H1 (cell line): Measurements from ENCODE around the gene NUS1. TPM values are rescaled to one million over a fixed set of nuclear protein-coding genes. Genes with fewer than 3 reads are reported as not detected.

ENCODE experiments used
- CTCF ChIA-PET: fragments of 300-600 bp; sonication (Branson Sonifier 250); formaldehyde crosslinking; loops from one replicate; lab custom pipeline; 2021; ENCODE audit not compliant: partially characterized antibody; lab: Charles Lee
- POLR2A ChIA-PET: fragments of 300-600 bp; sonication (Branson Sonifier 250); formaldehyde crosslinking; loops from one replicate; lab custom pipeline; 2021; ENCODE audit warnings: inconsistent platforms; ENCODE audit not compliant: partially characterized antibody; lab: Charles Lee
- DNase-seq, 2 experiments: peaks; one replicate each; pipeline versions ENCODE4 v3.0.0 to v3.0.0-alpha.2; 2010 to 2022; ENCODE audit warnings: low spot score in 2 of 2, low read depth in 1 of 2, mixed read lengths in 1 of 2
- FAIRE-seq: peaks from 2 replicates; lab custom pipeline; 2011; peaks lifted over from hg19 to GRCh38; lab: Jason Lieb, UNC
- H2AFZ ChIP-seq: 2 replicates; pipeline ENCODE4 v1.8.1; 2012; ENCODE audit warnings: low read length, inconsistent platforms
- H2AK5ac ChIP-seq: 2 replicates; pipeline ENCODE4 v1.6.1; 2013; ENCODE audit warnings: low read depth, low read length
- H2BK120ac ChIP-seq: replicated peaks from 2 replicates; pipeline ENCODE3; 2013; ENCODE audit warnings: low read depth, low read length, inconsistent platforms
- H2BK12ac ChIP-seq: 2 replicates; pipeline ENCODE4 v1.6.1; 2013; ENCODE audit warnings: low read depth, low read length
- H2BK15ac ChIP-seq: 2 replicates; pipeline ENCODE4 v1.6.1; 2013; ENCODE audit warnings: low read length
- H2BK20ac ChIP-seq: 2 replicates; pipeline ENCODE4 v1.6.1; 2013; ENCODE audit warnings: low read length
- H2BK5ac ChIP-seq: 2 replicates; pipeline ENCODE4 v1.6.1; 2013; ENCODE audit warnings: low read depth, low read length
- H3K14ac ChIP-seq: 2 replicates; pipeline ENCODE4 v1.6.1; 2013; ENCODE audit warnings: inconsistent platforms; ENCODE audit not compliant: insufficient read length
- H3K18ac ChIP-seq: 2 replicates; pipeline ENCODE4 v1.6.1; 2013; ENCODE audit warnings: low read length; ENCODE audit errors: extremely low read depth
- H3K23ac ChIP-seq: 2 replicates; pipeline ENCODE4 v1.6.1; 2013; ENCODE audit warnings: inconsistent platforms; ENCODE audit not compliant: insufficient read length
- H3K23me2 ChIP-seq: 2 replicates; pipeline ENCODE4 v1.6.1; 2013; ENCODE audit warnings: low read depth, low read length
- H3K27ac ChIP-seq: 2 replicates; pipeline ENCODE4 v1.6.1; 2011; ENCODE audit warnings: low read depth, low read length, inconsistent platforms
- H3K27me3 ChIP-seq, 4 experiments: replicated peaks in 1 of 4; 1 replicate in 1 of 4; 2 replicates in 3 of 4; pipeline versions ENCODE4 v1.6.1 to v1.8.1; 2011 to 2013; ENCODE audit warnings: low read length in 3 of 4, mild to moderate bottlenecking in 3 of 4, inconsistent platforms in 2 of 4, mixed read lengths in 2 of 4, moderate library complexity in 1 of 4; ENCODE audit not compliant: control insufficient read depth in 3 of 4, insufficient read depth in 3 of 4; ENCODE audit errors: extremely low read depth in 1 of 4
- H3K36me3 ChIP-seq, 4 experiments: 2 replicates each; pipeline versions ENCODE4 v1.6.1 to v1.8.1; 2011 to 2013; ENCODE audit warnings: mild to moderate bottlenecking in 4 of 4, low read length in 3 of 4, moderate library complexity in 2 of 4, control low read depth in 1 of 4, inconsistent platforms in 1 of 4; ENCODE audit not compliant: insufficient read depth in 4 of 4, control insufficient read depth in 2 of 4
- H3K4ac ChIP-seq: replicated peaks from 2 replicates; pipeline ENCODE3; 2013; ENCODE audit warnings: low read length, low read depth, mixed read lengths, inconsistent platforms; ENCODE audit not compliant: insufficient read length
- H3K4me1 ChIP-seq, 4 experiments: replicated peaks in 1 of 4; 1 replicate in 1 of 4; 2 replicates in 3 of 4; pipeline versions ENCODE4 v1.6.1 to v1.8.1; 2011 to 2013; ENCODE audit warnings: low read length in 3 of 4, inconsistent platforms in 2 of 4, mixed read lengths in 1 of 4; ENCODE audit not compliant: insufficient read depth in 4 of 4, control insufficient read depth in 3 of 4
- H3K4me2 ChIP-seq, 2 experiments: 2 replicates each; pipeline versions ENCODE4 v1.6.1 to v1.8.1; 2011 to 2013; ENCODE audit warnings: low read depth in 2 of 2, low read length in 2 of 2, control low read depth in 1 of 2, inconsistent platforms in 1 of 2, mild to moderate bottlenecking in 1 of 2; ENCODE audit not compliant: insufficient read depth in 1 of 2
- H3K4me3 ChIP-seq, 4 experiments: fragments of 200-600, 300-600 bp in 1 of 4; sonication (generic), shearing (Covaris generic), sonication (Bioruptor Twin) in 1 of 4; 2 replicates each; pipeline versions ENCODE4 v1.5.1 to v1.8.1; 2011 to 2016; ENCODE audit warnings: low read length in 4 of 4, low read depth in 3 of 4, control low read depth in 2 of 4, inconsistent platforms in 2 of 4, mild to moderate bottlenecking in 2 of 4, mixed read lengths in 1 of 4, moderate library complexity in 1 of 4; ENCODE audit not compliant: insufficient read depth in 2 of 4; ENCODE audit errors: extremely low read depth in 1 of 4
- H3K56ac ChIP-seq: replicated peaks from 2 replicates; pipeline ENCODE3; 2013; ENCODE audit warnings: low read depth, mild to moderate bottlenecking, mixed read lengths, low read length, inconsistent platforms; ENCODE audit not compliant: insufficient read length
- H3K79me1 ChIP-seq: 2 replicates; pipeline ENCODE4 v1.6.1; 2013; ENCODE audit warnings: low read depth, low read length, control low read depth
- H3K79me2 ChIP-seq, 2 experiments: 2 replicates each; pipeline versions ENCODE4 v1.6.1 to v1.8.1; 2012 to 2013; ENCODE audit warnings: low read length in 2 of 2, mild to moderate bottlenecking in 2 of 2, inconsistent platforms in 1 of 2; ENCODE audit not compliant: insufficient read depth in 2 of 2, control insufficient read depth in 1 of 2
- H3K9ac ChIP-seq, 4 experiments: replicated peaks in 1 of 4; 1 replicate in 1 of 4; 2 replicates in 3 of 4; pipeline versions ENCODE4 v1.6.1 to v1.8.1; 2011 to 2013; ENCODE audit warnings: low read depth in 3 of 4, low read length in 3 of 4, control low read depth in 2 of 4, mild to moderate bottlenecking in 2 of 4, moderate library complexity in 2 of 4, inconsistent platforms in 1 of 4; ENCODE audit errors: extremely low read depth in 1 of 4
- H3K9me3 ChIP-seq, 2 experiments: 2 replicates each; pipeline versions ENCODE4 v1.6.1 to v1.8.1; 2012 to 2013; ENCODE audit warnings: mild to moderate bottlenecking in 2 of 2, moderate library complexity in 2 of 2, control low read depth in 1 of 2, inconsistent platforms in 1 of 2, low read depth in 1 of 2, low read length in 1 of 2, mixed read lengths in 1 of 2; ENCODE audit not compliant: insufficient read depth in 2 of 2
- H4K20me1 ChIP-seq, 2 experiments: replicated peaks in 1 of 2; 2 replicates each; pipeline versions ENCODE3 to v1.8.1; 2011 to 2013; ENCODE audit warnings: inconsistent platforms in 2 of 2, low read length in 2 of 2, mild to moderate bottlenecking in 1 of 2; ENCODE audit not compliant: insufficient read depth in 2 of 2, control insufficient read depth in 1 of 2
- H4K5ac ChIP-seq: 2 replicates; pipeline ENCODE4 v1.6.1; 2013; ENCODE audit warnings: low read length, low read depth, mixed read lengths, inconsistent platforms; ENCODE audit not compliant: insufficient read length
- H4K8ac ChIP-seq: 2 replicates; pipeline ENCODE4 v1.8.0; 2013; ENCODE audit warnings: mild to moderate bottlenecking, moderate library complexity, low read length, inconsistent platforms; ENCODE audit not compliant: insufficient read depth; ENCODE audit errors: extremely low read depth
- H4K91ac ChIP-seq: replicated peaks from 2 replicates; pipeline ENCODE3; 2013; ENCODE audit warnings: low read length, mixed read lengths, inconsistent platforms; ENCODE audit not compliant: insufficient read length
- CEBPB ChIP-seq: IDR thresholded peaks from 2 replicates; pipeline ENCODE4 v1.6.1; 2012; ENCODE audit warnings: low read depth, low read length
- GABPA ChIP-seq: IDR thresholded peaks from 2 replicates; pipeline ENCODE4 v1.6.1; 2011; ENCODE audit warnings: mild to moderate bottlenecking, low read length, moderate library complexity, borderline replicate concordance; ENCODE audit not compliant: insufficient read depth
- KDM1A ChIP-seq: fragments of 200-600, 300-600 bp; sonication (generic); IDR thresholded peaks from 2 replicates; pipeline ENCODE4 v1.7.1; 2016; ENCODE audit warnings: mild to moderate bottlenecking, low read length, borderline replicate concordance
- KDM5A ChIP-seq: fragments of 200-600 bp; IDR thresholded peaks from 2 replicates; pipeline ENCODE4 v1.7.1; 2012; ENCODE audit warnings: mild to moderate bottlenecking, low read length, inconsistent platforms, mixed read lengths
- SAP30 ChIP-seq: fragments of 300-600 bp; sonication (generic); IDR thresholded peaks from 2 replicates; pipeline ENCODE4 v1.7.1; 2012; ENCODE audit warnings: low read length, moderate library complexity, mild to moderate bottlenecking, inconsistent platforms; ENCODE audit not compliant: insufficient read depth, insufficient replicate concordance
- TAF7 ChIP-seq: optimal IDR thresholded peaks from 2 replicates; pipeline ENCODE3; 2011; ENCODE audit warnings: low read depth, mild to moderate bottlenecking, inconsistent platforms, low read length, moderate library complexity, borderline replicate concordance
- WGBS, 2 experiments: shearing (Covaris generic) in 1 of 2; methylation state at CpG; one replicate each; pipeline versions ENCODE4 v1.1.6 to v1.1.7; 2013 to 2015; ENCODE audit warnings: low lambda C conversion rate in 2 of 2, mixed read lengths in 2 of 2, inconsistent platforms in 1 of 2, low coverage in 1 of 2, missing lambda C conversion rate in 1 of 2; ENCODE audit not compliant: insufficient replicate concordance in 2 of 2, insufficient coverage in 1 of 2, insufficient read length in 1 of 2; ENCODE audit errors: extremely low coverage in 1 of 2, missing lambda C conversion rate in 1 of 2; 5-methylcytosine and 5-hydroxymethylcytosine counted together
- polyA plus RNA-seq, 7 experiments: library from polyadenylated mRNA; depleted of rRNA in 3 of 7; stranded (reverse) in 5 of 7; unstranded in 2 of 7; fragments of >200 nt in 5 of 7; fragments of 200-250 nt in 2 of 7; gene quantifications; 1 replicate in 5 of 7; 2 replicates in 1 of 7; 4 replicates in 1 of 7; pipeline versions ENCODE4 v1.2.1 to v1.2.3, GENCODE V29; 2011 to 2013; ENCODE audit warnings: missing spikeins in 2 of 7, mixed read lengths in 2 of 7
- total RNA-seq: library from RNA; stranded (reverse); fragmentation: NEBNext Ultra II Directional; extraction: Animal tissue kit (Norgen Biotek cat#: 25700); gene quantifications from 2 replicates; pipeline ENCODE4 v1.2.1, GENCODE V29; 2021
- TF ChIP-seq, protein P1 (sequence below): IDR thresholded peaks from 2 replicates; pipeline ENCODE4 v1.6.1; 2011; ENCODE audit warnings: low read depth, mild to moderate bottlenecking, low read length; ENCODE audit not compliant: insufficient read depth

Gene NUS1
- total and polyA plus RNA-seq, 2 of the 8 experiments (the other 6 are each of a cell fraction or from before 2014, with no cell fraction given): 20.7 to 77.7 TPM

DNA sequence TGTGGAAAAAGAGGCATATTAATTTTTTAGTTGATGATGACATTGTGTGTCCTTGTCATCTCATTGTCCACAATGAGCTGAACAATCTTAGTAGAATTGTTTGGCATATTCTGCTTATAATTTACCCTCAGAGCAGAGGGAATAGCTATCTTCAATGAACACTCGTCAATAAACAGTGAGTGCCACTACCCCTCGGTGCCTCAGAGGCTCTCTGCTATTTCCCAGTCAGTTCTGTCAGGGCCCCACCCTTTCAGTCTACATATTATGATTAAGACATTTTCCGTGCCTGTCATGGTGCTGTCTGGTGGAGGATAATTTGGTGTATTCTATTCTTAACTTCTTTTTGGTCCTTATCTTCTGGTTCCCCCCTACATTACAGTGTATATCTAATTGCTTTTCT, 31.2 kb downstream of the NUS1 start:
- POLR2A ChIA-PET: interaction anchor here (0.5 kb wide), 1 partner anchor 1004 kb away, joined by 3 read pairs; no protein-coding TSS in a partner anchor
- Histone ChIP-seq H3K56ac (no peak overlapping the region), H3K23me2 (no peaks in the 10 kb centered on the region), H3K14ac (no peak overlapping the region), H2BK12ac (no peak overlapping the region), H2BK5ac (no peak overlapping the region), H3K27ac (no peak overlapping the region), H3K4me2 (no peak overlapping the region), H4K20me1 (peaks cover 0 to 1% of the 10 kb centered on the region in 2 experiments), H3K4ac (no peak overlapping the region), H4K91ac (no peak overlapping the region), H3K9ac (no peak overlapping the region), H3K18ac (no peak overlapping the region), H3K9me3 (no peaks in the 10 kb centered on the region), H2BK20ac (no peak overlapping the region), H4K8ac (no peak overlapping the region), H3K27me3 (no peaks in the 10 kb centered on the region), H3K79me1 (0 out of 2 replicates have a peak, but pooled peaks cover 2% of the 10 kb centered on the region), H2AK5ac (no peak overlapping the region), H2AFZ (no peak overlapping the region), H3K79me2 (no peaks in the 10 kb centered on the region), H3K36me3 (peaks cover 3 to 40% (median 22%) of the 10 kb centered on the region in 4 experiments; a peak in 7 of 8 replicates), H3K23ac (no peak overlapping the region), H2BK15ac (no peak overlapping the region), H3K4me1 (no peaks in the 10 kb centered on the region), H4K5ac (no peak overlapping the region), H3K4me3 (no peak overlapping the region), H2BK120ac (no peak overlapping the region)
- no peak for FAIRE-seq
- no peak for DNase-seq
- 92% methylated on average over 3 of the region's 3 CpGs; no CpG with 5 or more reads in 1 of the 2 experiments for WGBS, 2 experiments
- CTCF ChIA-PET: interaction anchor here (0.6 to 2.4 kb wide), 3 partner anchors 10 to 212 kb away, joined by 3 to 8 read pairs (median 4); no protein-coding TSS in a partner anchor
- TF ChIP-seq TAF7: no peak
- TF ChIP-seq, protein P1, sequence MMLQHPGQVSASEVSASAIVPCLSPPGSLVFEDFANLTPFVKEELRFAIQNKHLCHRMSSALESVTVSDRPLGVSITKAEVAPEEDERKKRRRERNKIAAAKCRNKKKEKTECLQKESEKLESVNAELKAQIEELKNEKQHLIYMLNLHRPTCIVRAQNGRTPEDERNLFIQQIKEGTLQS: no peak
- no peak for TF ChIP-seq SAP30
- TF ChIP-seq CEBPB: no peak
- TF ChIP-seq KDM5A: no peak
- no peak for TF ChIP-seq KDM1A
- no peak for TF ChIP-seq GABPA
